LNCAP (cell line): ENCODE data around the gene MTSS2.

ENCODE experiments used
- TF ChIP-seq, protein P1 (sequence below): fragments of 450-650 bp; IDR thresholded peaks from 2 replicates; pipeline ENCODE4 v1.5.1; 2017; ENCODE audit warnings: mild to moderate bottlenecking

MTSS2 gene

GRCh38 chr16:70691223-70692129, 5.6 kb upstream of the MTSS2 start:
- TF ChIP-seq, protein P1, sequence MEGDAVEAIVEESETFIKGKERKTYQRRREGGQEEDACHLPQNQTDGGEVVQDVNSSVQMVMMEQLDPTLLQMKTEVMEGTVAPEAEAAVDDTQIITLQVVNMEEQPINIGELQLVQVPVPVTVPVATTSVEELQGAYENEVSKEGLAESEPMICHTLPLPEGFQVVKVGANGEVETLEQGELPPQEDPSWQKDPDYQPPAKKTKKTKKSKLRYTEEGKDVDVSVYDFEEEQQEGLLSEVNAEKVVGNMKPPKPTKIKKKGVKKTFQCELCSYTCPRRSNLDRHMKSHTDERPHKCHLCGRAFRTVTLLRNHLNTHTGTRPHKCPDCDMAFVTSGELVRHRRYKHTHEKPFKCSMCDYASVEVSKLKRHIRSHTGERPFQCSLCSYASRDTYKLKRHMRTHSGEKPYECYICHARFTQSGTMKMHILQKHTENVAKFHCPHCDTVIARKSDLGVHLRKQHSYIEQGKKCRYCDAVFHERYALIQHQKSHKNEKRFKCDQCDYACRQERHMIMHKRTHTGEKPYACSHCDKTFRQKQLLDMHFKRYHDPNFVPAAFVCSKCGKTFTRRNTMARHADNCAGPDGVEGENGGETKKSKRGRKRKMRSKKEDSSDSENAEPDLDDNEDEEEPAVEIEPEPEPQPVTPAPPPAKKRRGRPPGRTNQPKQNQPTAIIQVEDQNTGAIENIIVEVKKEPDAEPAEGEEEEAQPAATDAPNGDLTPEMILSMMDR: no peak

- TF ChIP-seq, protein P1: no peak
Measured at GRCh38 chr16:70689970-70690891, 4.4 kb upstream of the MTSS2 start.

DNA sequence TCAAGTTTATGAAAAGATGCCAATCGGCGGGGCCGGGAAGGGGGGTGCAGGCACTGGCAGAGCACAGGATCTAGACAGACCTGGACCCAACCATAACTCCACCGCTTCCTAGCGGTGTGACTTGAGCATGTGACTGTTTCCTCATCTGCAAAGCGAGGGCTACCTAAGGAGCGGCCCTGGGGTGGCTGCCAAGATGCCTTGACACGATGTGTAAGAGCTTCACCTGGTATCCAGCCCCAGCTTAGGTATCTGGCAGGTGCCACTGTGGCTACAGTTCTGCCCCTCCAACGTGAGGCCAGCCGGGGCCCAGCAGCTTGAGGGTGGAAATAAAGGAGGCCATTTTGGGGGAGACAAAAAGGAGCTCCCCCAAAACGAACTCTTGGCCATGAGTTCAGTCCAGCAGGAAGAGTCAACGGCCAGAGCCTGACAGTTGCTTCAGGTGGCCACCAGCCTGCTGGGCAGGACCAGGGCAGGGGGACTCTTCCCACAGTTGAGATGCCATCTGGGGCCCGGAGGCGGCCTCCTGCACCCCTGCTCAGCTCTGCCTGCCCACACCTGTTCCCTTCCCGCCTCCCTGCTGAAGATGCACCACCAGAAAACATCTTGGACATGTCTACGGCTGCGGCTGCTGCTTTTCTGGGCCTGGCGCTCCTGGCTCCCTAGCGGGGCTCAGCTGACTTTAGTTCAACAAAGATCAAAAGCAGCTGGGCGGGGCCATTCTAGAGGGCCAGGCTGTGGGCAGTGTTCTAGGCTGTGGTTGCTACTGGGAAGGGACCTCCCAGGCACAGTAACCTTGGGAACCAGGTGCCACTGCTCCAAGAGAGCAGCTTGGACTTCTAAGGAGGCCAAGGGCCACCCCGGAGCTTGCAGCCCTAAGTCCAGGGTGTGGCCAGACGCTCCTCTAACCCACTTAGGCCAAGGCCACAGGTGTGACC, 3.4 kb upstream of the MTSS2 start:
- TF ChIP-seq, protein P1: no peak

- TF ChIP-seq, protein P1: no peak
Measured at GRCh38 chr16:70688246-70688742, 2.4 kb upstream of the MTSS2 start.

GRCh38 chr16:70687671-70688245, 1.9 kb upstream of the MTSS2 start:
- TF ChIP-seq, protein P1: no peak

GRCh38 chr16:70687102-70687511, 1.3 kb upstream of the MTSS2 start:
- TF ChIP-seq, protein P1: no peak
